ENCODE data around the gene GTPBP8.

The GTPBP8 gene

DNA sequence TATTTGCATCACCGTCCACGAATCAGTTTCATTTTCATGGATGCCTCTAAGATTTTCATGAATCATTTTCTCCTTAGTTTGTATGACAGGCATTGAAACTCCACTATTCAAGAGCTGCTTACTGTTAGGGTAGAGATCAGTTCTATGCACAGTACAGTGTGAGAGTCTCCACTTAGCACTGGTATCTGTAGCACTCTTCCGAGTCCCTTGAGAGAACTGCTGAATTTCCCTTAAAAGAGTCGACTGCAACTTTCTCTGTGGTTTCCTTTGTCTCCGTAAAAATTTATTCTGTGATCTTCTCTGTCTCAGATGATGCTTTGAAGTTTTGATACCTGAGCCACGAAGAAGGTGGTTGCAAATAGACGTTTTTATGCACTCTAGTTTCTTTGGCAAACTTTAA is 14.8 kb downstream of the GTPBP8 start:
- POLR2A ChIA-PET = no interaction called here
- TF ChIP-seq ZNF175 (tag by site-specific recombination; IDR thresholded peaks at IDR 0.05) = no peak
- 0 out of 2 replicates have a peak, but pooled peaks have one; percentile 18 for TF ChIP-seq PRDM1 (tag by site-specific recombination; IDR thresholded peaks at IDR 0.05)
- no peak overlapping the region for H3K27ac ChIP-seq (ENCODE audit: extremely low read depth, low read depth, low read length)
- CTCF ChIA-PET = no interaction called here
- H3K4me3 ChIP-seq (ENCODE audit: low read depth, low read length) = no peak overlapping the region
- H3K4me1 ChIP-seq (ENCODE audit: control insufficient read depth, insufficient read depth, low read length) = no peaks in the 10 kb centered on the region
- peaks cover 2 to 98% of the 10 kb centered on the region in 2 experiments for H3K36me3 ChIP-seq (ENCODE audit: control insufficient read depth in 2 of 2, insufficient read depth in 1 of 2, low read length in 2 of 2)
- no peaks in the 10 kb centered on the region for H3K9me3 ChIP-seq (ENCODE audit: control insufficient read depth, insufficient read depth, low read depth, low read length)

DNA sequence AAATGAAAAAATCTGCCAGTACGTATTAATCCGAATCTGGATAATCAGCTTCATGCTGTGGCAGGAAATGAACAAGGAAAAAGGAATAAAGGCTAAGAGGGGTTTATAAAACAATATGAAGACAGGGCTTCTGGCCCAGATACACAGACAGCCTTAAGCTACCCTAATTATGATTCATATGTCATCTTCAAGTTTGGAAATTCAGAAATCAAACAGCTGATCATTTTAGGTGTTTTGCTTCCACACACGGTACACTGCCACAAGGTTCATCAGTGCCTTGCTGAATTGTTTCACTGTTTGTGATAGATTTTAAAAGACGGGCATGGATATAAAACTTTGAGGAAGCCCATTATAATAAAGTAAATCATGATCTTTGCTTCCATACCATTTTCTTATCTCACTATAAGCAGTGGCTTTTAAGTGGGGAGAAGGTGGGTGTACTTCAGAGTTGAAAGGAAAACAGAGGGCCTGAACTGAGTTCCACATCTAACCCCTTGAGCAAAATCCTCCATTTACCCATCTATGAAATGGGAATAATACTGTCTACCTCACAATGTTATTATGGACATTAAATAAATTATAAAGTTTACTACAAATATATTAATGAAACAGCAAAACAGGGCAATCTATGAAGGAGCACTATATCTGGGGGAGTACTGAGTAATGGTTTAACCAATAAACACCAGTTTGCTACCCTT is 15.7 kb downstream of the GTPBP8 start:
- H3K4me1 ChIP-seq (ENCODE audit: control insufficient read depth, insufficient read depth, low read length) = no peaks in the 10 kb centered on the region
- peaks cover 5 to 97% of the 10 kb centered on the region in 2 experiments for H3K36me3 ChIP-seq (ENCODE audit: control insufficient read depth in 2 of 2, insufficient read depth in 1 of 2, low read length in 2 of 2)
- no peaks in the 10 kb centered on the region for H3K9me3 ChIP-seq (ENCODE audit: control insufficient read depth, insufficient read depth, low read depth, low read length)
- ChIA-PET CTCF (no interaction called here), POLR2A (interaction anchor here (1.3 kb wide), 1 partner anchor 14 kb away, joined by 3 read pairs; no protein-coding TSS in a partner anchor)
- H3K27ac ChIP-seq (ENCODE audit: extremely low read depth, low read depth, low read length) = no peak overlapping the region
- TF ChIP-seq KLF7 (tag by site-specific recombination; IDR thresholded peaks at IDR 0.05; ENCODE audit: borderline replicate concordance) = no peak
- no peak for TF ChIP-seq ZNF155 (tag by site-specific recombination; IDR thresholded peaks at IDR 0.05)
- no peak for TF ChIP-seq GLIS2 (tag by site-specific recombination; IDR thresholded peaks at IDR 0.05)
- no peak for TF ChIP-seq GLI2 (tag by site-specific recombination; IDR thresholded peaks at IDR 0.05; ENCODE audit: borderline replicate concordance, low read depth)
- no peak for TF ChIP-seq ZNF600 (tag by site-specific recombination; IDR thresholded peaks at IDR 0.05)
- TF ChIP-seq SCRT1 (tag by site-specific recombination; IDR thresholded peaks at IDR 0.05; ENCODE audit: borderline replicate concordance) = no peak
- no peak for TF ChIP-seq BCL11B (tag by site-specific recombination; IDR thresholded peaks at IDR 0.05; ENCODE audit: low read depth)
- TF ChIP-seq, protein P1, sequence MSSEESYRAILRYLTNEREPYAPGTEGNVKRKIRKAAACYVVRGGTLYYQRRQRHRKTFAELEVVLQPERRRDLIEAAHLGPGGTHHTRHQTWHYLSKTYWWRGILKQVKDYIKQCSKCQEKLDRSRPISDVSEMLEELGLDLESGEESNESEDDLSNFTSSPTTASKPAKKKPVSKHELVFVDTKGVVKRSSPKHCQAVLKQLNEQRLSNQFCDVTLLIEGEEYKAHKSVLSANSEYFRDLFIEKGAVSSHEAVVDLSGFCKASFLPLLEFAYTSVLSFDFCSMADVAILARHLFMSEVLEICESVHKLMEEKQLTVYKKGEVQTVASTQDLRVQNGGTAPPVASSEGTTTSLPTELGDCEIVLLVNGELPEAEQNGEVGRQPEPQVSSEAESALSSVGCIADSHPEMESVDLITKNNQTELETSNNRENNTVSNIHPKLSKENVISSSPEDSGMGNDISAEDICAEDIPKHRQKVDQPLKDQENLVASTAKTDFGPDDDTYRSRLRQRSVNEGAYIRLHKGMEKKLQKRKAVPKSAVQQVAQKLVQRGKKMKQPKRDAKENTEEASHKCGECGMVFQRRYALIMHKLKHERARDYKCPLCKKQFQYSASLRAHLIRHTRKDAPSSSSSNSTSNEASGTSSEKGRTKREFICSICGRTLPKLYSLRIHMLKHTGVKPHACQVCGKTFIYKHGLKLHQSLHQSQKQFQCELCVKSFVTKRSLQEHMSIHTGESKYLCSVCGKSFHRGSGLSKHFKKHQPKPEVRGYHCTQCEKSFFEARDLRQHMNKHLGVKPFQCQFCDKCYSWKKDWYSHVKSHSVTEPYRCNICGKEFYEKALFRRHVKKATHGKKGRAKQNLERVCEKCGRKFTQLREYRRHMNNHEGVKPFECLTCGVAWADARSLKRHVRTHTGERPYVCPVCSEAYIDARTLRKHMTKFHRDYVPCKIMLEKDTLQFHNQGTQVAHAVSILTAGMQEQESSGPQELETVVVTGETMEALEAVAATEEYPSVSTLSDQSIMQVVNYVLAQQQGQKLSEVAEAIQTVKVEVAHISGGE (tag by site-specific recombination; conservative IDR thresholded peaks at IDR 0.05; ENCODE audit: low read depth) = no peak
- H3K4me3 ChIP-seq (ENCODE audit: low read depth, low read length) = no peak overlapping the region

GRCh38 chr3:113008117-113008516 is 17.3 kb downstream of the GTPBP8 start:
- peaks cover 5 to 95% of the 10 kb centered on the region in 2 experiments for H3K36me3 ChIP-seq (ENCODE audit: control insufficient read depth in 2 of 2, insufficient read depth in 1 of 2, low read length in 2 of 2)
- CTCF ChIA-PET = interaction anchor here (1.1 kb wide), 1 partner anchor 281 kb away, joined by 4 read pairs; no protein-coding TSS in a partner anchor
- no peak overlapping the region for H3K27ac ChIP-seq (ENCODE audit: extremely low read depth, low read depth, low read length)
- no peaks in the 10 kb centered on the region for H3K4me1 ChIP-seq (ENCODE audit: control insufficient read depth, insufficient read depth, low read length)
- no peaks in the 10 kb centered on the region for H3K9me3 ChIP-seq (ENCODE audit: control insufficient read depth, insufficient read depth, low read depth, low read length)
- H3K4me3 ChIP-seq (ENCODE audit: low read depth, low read length) = no peak overlapping the region
- TF ChIP-seq ZNF792 (tag by site-specific recombination; IDR thresholded peaks at IDR 0.05) (no peak), ZNF704 (tag by site-specific recombination; IDR thresholded peaks at IDR 0.05) (no peak), ZNF776 (tag by site-specific recombination; IDR thresholded peaks at IDR 0.05; ENCODE audit: borderline replicate concordance) (no peak), ZSCAN4 (tag by site-specific recombination; IDR thresholded peaks at IDR 0.05) (no peak), ZBTB21 (tag by site-specific recombination; IDR thresholded peaks at IDR 0.05) (no peak), ZNF398 (tag by site-specific recombination; IDR thresholded peaks at IDR 0.05) (no peak)
- TF ChIP-seq, protein P2, sequence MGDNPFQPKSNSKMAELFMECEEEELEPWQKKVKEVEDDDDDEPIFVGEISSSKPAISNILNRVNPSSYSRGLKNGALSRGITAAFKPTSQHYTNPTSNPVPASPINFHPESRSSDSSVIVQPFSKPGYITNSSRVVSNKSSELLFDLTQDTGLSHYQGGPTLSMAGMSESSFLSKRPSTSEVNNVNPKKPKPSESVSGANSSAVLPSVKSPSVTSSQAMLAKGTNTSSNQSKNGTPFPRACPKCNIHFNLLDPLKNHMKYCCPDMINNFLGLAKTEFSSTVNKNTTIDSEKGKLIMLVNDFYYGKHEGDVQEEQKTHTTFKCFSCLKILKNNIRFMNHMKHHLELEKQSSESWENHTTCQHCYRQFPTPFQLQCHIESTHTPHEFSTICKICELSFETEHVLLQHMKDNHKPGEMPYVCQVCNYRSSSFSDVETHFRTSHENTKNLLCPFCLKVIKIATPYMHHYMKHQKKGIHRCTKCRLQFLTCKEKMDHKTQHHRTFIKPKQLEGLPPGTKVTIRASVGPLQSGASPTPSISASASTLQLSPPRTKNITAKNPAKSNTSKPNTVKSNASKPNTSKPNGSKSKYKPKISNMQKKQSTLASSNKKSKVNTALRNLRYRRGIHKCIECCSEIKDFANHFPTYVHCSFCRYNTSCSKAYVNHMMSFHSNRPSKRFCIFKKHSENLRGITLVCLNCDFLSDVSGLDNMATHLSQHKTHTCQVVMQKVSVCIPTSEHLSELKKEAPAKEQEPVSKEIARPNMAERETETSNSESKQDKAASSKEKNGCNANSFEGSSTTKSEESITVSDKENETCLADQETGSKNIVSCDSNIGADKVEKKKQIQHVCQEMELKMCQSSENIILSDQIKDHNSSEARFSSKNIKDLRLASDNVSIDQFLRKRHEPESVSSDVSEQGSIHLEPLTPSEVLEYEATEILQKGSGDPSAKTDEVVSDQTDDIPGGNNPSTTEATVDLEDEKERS (tag by site-specific recombination; IDR thresholded peaks at IDR 0.05) = no peak
- TF ChIP-seq, protein P3, sequence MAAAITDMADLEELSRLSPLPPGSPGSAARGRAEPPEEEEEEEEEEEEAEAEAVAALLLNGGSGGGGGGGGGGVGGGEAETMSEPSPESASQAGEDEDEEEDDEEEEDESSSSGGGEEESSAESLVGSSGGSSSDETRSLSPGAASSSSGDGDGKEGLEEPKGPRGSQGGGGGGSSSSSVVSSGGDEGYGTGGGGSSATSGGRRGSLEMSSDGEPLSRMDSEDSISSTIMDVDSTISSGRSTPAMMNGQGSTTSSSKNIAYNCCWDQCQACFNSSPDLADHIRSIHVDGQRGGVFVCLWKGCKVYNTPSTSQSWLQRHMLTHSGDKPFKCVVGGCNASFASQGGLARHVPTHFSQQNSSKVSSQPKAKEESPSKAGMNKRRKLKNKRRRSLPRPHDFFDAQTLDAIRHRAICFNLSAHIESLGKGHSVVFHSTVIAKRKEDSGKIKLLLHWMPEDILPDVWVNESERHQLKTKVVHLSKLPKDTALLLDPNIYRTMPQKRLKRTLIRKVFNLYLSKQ (tag by site-specific recombination; IDR thresholded peaks at IDR 0.05; ENCODE audit: borderline replicate concordance) = no peak
- POLR2A ChIA-PET = interaction anchor here (1.3 kb wide), 1 partner anchor 16 kb away, joined by 3 read pairs; no protein-coding TSS in a partner anchor

All from HEK293 (cell line).